Measurements from ENCODE around the gene ETS1. TPM values are rescaled to one million over a fixed set of nuclear protein-coding genes. Genes with fewer than 3 reads are reported as not detected.
A peak's percentile ranks its signal among the peaks of the same experiment; 100 is the strongest.

ETS1 gene
- total and polyA plus RNA-seq, 4 donors, result 20.7 to 154 (median 78.7) TPM

DNA sequence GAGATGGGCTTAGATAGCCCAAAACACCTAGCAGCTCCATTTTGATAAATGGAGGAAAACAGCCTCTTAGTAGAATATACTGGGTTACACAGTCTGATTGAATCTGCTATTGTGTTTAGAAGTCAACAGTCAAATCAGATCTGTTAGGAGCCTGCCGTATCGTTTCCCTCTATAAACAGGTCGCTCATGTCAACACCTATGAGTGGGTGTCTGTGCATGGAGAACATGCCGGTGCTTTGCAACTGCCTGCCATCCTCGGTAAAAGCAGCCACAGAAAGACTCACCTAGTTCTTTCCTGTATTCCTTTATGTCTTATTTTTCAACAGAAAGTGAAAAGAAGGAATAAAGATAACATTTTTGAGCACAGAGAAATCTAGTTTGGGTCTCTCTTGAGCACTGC lies 99.4 kb downstream of the ETS1 start:
- no peak overlapping the region for H3K9ac ChIP-seq (ENCODE audit: insufficient read depth in 1 of 2, low read length in 2 of 2)

DNA sequence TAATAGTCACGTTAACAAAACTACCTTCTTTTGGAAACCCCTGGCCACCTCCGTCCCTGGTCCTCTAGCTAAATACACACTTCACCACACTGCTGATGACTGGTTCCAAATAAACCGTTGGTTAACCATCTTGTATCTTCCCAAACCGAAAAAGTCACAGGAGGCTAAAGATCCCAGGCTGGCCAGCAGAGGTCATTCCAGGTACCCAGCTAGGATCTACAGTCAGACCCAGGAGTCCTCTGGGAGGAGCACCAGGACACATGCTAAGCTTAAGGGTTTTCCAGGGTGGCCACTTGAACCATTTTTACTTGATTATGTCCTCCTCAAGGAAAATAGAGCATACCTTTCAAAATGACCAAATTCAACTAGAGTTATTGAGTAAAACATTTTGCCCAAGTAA lies 103.2 kb downstream of the ETS1 start:
- no peak for DNase-seq
- H3K4me3 ChIP-seq, result no peak overlapping the region
- peaks cover 0 to 41% (median 0%) of the 10 kb centered on the region in 5 donors for H3K4me1 ChIP-seq (ENCODE audit: control insufficient read depth in 5 of 5, insufficient read depth in 5 of 5, low read length in 5 of 5)
- no peaks in the 10 kb centered on the region for H3K27me3 ChIP-seq (ENCODE audit: control insufficient read depth in 3 of 3, insufficient read depth in 3 of 3, low read length in 2 of 3)
- H3K9me3 ChIP-seq (ENCODE audit: control insufficient read depth in 4 of 4, insufficient read depth in 3 of 4, low read length in 3 of 4), result no peaks in the 10 kb centered on the region
- H3K36me3 ChIP-seq (ENCODE audit: control insufficient read depth in 4 of 4, insufficient read depth in 4 of 4, low read length in 4 of 4), result peaks cover 25 to 55% (median 35%) of the 10 kb centered on the region in 4 donors
- H3K9ac ChIP-seq (ENCODE audit: insufficient read depth in 1 of 2, low read length in 2 of 2), result no peak overlapping the region
- H3K27ac ChIP-seq (ENCODE audit: low read depth in 1 of 2, low read length in 1 of 2), result peak overlapping the region in 1 of 2 donors; percentile 67
- no peak for ATAC-seq (ENCODE audit: insufficient read depth, low FRiP score)
- TF ChIP-seq CTCF (IDR thresholded peaks at IDR 0.05; ENCODE audit: control extremely low read depth, extremely low read depth), result no peak
- WGBS, 2 donors, result 74 to 88% methylated on average over 4 of the region's 4 CpGs

More for the DNA sequence above, 99.4 kb downstream of the ETS1 start:
- Histone ChIP-seq H3K4me1 (ENCODE audit: control insufficient read depth in 5 of 5, insufficient read depth in 5 of 5, low read length in 5 of 5) (peaks cover 1 to 51% (median 9%) of the 10 kb centered on the region in 5 donors), H3K36me3 (ENCODE audit: control insufficient read depth in 4 of 4, insufficient read depth in 4 of 4, low read length in 4 of 4) (peaks cover 27 to 60% (median 35%) of the 10 kb centered on the region in 4 donors), H3K27ac (ENCODE audit: low read depth in 1 of 2, low read length in 1 of 2) (peak overlapping the region; percentile 45 to 92), H3K4me3 (no peak overlapping the region), H3K9me3 (ENCODE audit: control insufficient read depth in 4 of 4, insufficient read depth in 3 of 4, low read length in 3 of 4) (peaks cover 0 to 2% (median 0%) of the 10 kb centered on the region in 4 donors), H3K27me3 (ENCODE audit: control insufficient read depth in 3 of 3, insufficient read depth in 3 of 3, low read length in 2 of 3) (no peaks in the 10 kb centered on the region)
- no peak for DNase-seq
- WGBS, 2 donors, result 58 to 76% methylated on average over 5 of the region's 5 CpGs
- no peak for TF ChIP-seq CTCF (IDR thresholded peaks at IDR 0.05; ENCODE audit: control extremely low read depth, extremely low read depth)
- ATAC-seq (ENCODE audit: insufficient read depth, low FRiP score), result no peak

- peaks cover 22 to 48% (median 37%) of the 10 kb centered on the region in 4 donors for H3K36me3 ChIP-seq (ENCODE audit: control insufficient read depth in 4 of 4, insufficient read depth in 4 of 4, low read length in 4 of 4)
- ATAC-seq (ENCODE audit: insufficient read depth, low FRiP score) (no peak), DNase-seq (no peak)
- no peaks in the 10 kb centered on the region for H3K27me3 ChIP-seq (ENCODE audit: control insufficient read depth in 3 of 3, insufficient read depth in 3 of 3, low read length in 2 of 3)
- no peak overlapping the region for H3K9ac ChIP-seq (ENCODE audit: insufficient read depth in 1 of 2, low read length in 2 of 2)
- 18 to 42% methylated on average over 7 of the region's 7 CpGs for WGBS, 2 donors
- peak overlapping the region; percentile 41 to 81 for H3K27ac ChIP-seq (ENCODE audit: low read depth in 1 of 2, low read length in 1 of 2)
- H3K4me1 ChIP-seq (ENCODE audit: control insufficient read depth in 5 of 5, insufficient read depth in 5 of 5, low read length in 5 of 5), result peaks cover 0 to 41% (median 0%) of the 10 kb centered on the region in 5 donors
- no peak for TF ChIP-seq CTCF (IDR thresholded peaks at IDR 0.05; ENCODE audit: control extremely low read depth, extremely low read depth)
- no peaks in the 10 kb centered on the region for H3K9me3 ChIP-seq (ENCODE audit: control insufficient read depth in 4 of 4, insufficient read depth in 3 of 4, low read length in 3 of 4)
- no peak overlapping the region for H3K4me3 ChIP-seq
These were observed 104.1 kb downstream of the ETS1 start for GRCh38 chr11:128483211-128483788.

Measured in lung (tissue), 12 donors.